HepG2 (cell line): Measurements from ENCODE around the gene GH2. TPM values are rescaled to one million over a fixed set of nuclear protein-coding genes. Genes with fewer than 3 reads are reported as not detected.
A peak's percentile ranks its signal among the peaks of the same experiment; 100 is the strongest.

ENCODE experiments used
- ATAC-seq: fragments of 200-7000 bp; cut with Tn5 transposase; 3 replicates; pipeline ENCODE4 v1.9.1; 2020; ENCODE audit warnings: mild to moderate bottlenecking, moderate library complexity
- BruUV-seq: library from RNA; stranded (reverse); fragments of 400-500 nt; replicated peaks from 2 replicates; lab custom pipeline; 2021; lab: Mats Ljungman, UMichigan
- CTCF ChIA-PET: fragments of 300-600 bp; formaldehyde crosslinking; extraction: SDS; loops from one replicate; lab custom pipeline; 2021; ENCODE audit warnings: low total read pairs, inconsistent platforms, low intra/inter-chr PET ratio; lab: Yijun Ruan, JAX
- POLR2A ChIA-PET: fragments of 350-600 bp; sonication (Branson Sonifier 250); formaldehyde crosslinking; loops from one replicate; lab custom pipeline; 2020; ENCODE audit warnings: antibody characterized with exemption, inconsistent platforms; lab: Yijun Ruan, JAX
- DNase-seq: peaks from one replicate; pipeline ENCODE4 v3.0.0-alpha.2; 2015; ENCODE audit warnings: low spot score
- FAIRE-seq: peaks from 3 replicates; lab custom pipeline; 2011; peaks lifted over from hg19 to GRCh38; lab: Jason Lieb, UNC
- H2AFZ ChIP-seq: one replicate; pipeline ENCODE4 v1.6.1; 2011; ENCODE audit warnings: low read length, inconsistent platforms
- H3K27ac ChIP-seq: fragments of 300-600 bp; 3 replicates; pipeline ENCODE4 v1.8.0; 2011; ENCODE audit warnings: mixed run types, mild to moderate bottlenecking, mixed read lengths, low read length, inconsistent platforms; ENCODE audit not compliant: insufficient read depth; ENCODE audit errors: extremely low read length
- H3K27me3 ChIP-seq, 2 experiments: fragments of 200-600 bp in 1 of 2; 2 replicates in 1 of 2; 3 replicates in 1 of 2; pipeline versions ENCODE4 v1.6.0 to v1.8.0; 2011; ENCODE audit warnings: low read length in 2 of 2, mild to moderate bottlenecking in 2 of 2, moderate library complexity in 2 of 2, inconsistent platforms in 1 of 2; ENCODE audit not compliant: insufficient read depth in 2 of 2, control insufficient read depth in 1 of 2
- H3K36me3 ChIP-seq, 2 experiments: fragments of 200-600 bp in 1 of 2; replicated peaks in 1 of 2; 2 replicates in 1 of 2; 3 replicates in 1 of 2; pipeline versions ENCODE4 v1.5.1 to v1.8.0; 2011; ENCODE audit warnings: low read length in 2 of 2, inconsistent platforms in 1 of 2; ENCODE audit not compliant: insufficient read depth in 2 of 2, control insufficient read depth in 1 of 2
- H3K4me1 ChIP-seq: 2 replicates; pipeline ENCODE4 v1.5.1; 2012; ENCODE audit warnings: low read length, inconsistent platforms; ENCODE audit not compliant: insufficient read depth
- H3K4me2 ChIP-seq: 2 replicates; pipeline ENCODE4 v1.6.0; 2011; ENCODE audit warnings: low read depth, low read length, inconsistent platforms
- H3K4me3 ChIP-seq, 3 experiments: fragments of 200-600 bp in 1 of 3; sonication (generic), shearing (Covaris generic) in 1 of 3; replicated peaks in 1 of 3; 2 replicates each; pipeline ENCODE4 v1.5.1; 2011 to 2016; ENCODE audit warnings: low read length in 3 of 3, inconsistent platforms in 2 of 3, low read depth in 2 of 3, mild to moderate bottlenecking in 2 of 3, control low read depth in 1 of 3, mixed read lengths in 1 of 3; ENCODE audit not compliant: insufficient read depth in 1 of 3
- H3K79me2 ChIP-seq: one replicate; pipeline ENCODE4 v1.6.1; 2011; ENCODE audit warnings: low read length, inconsistent platforms; ENCODE audit not compliant: insufficient read depth
- H3K9ac ChIP-seq: 2 replicates; pipeline ENCODE4 v1.6.0; 2011; ENCODE audit warnings: mild to moderate bottlenecking, low read depth, low read length, inconsistent platforms; ENCODE audit not compliant: insufficient read depth
- H3K9me3 ChIP-seq: 2 replicates; pipeline ENCODE4 v1.5.1; 2012; ENCODE audit warnings: mild to moderate bottlenecking, low read length
- H4K20me1 ChIP-seq: 2 replicates; pipeline ENCODE4 v1.6.0; 2011; ENCODE audit warnings: inconsistent platforms, mild to moderate bottlenecking, low read length, moderate library complexity; ENCODE audit not compliant: insufficient read depth
- CHCHD3 ChIP-seq: sonication (generic); formaldehyde crosslinking; IDR thresholded peaks from 2 replicates; pipeline ENCODE4 v1.8.0; 2022; ENCODE audit warnings: mild to moderate bottlenecking, missing genetic modification reagents, moderate library complexity
- JDP2 ChIP-seq: sonication (generic); formaldehyde crosslinking; IDR thresholded peaks from 2 replicates; pipeline ENCODE4 v1.8.1; 2022; ENCODE audit warnings: missing genetic modification reagents, borderline replicate concordance
- KLF6 ChIP-seq: IDR thresholded peaks from 2 replicates; pipeline ENCODE4 v1.8.0; 2016; ENCODE audit warnings: missing biosample characterization, missing genetic modification reagents
- NFYC ChIP-seq: IDR thresholded peaks from 2 replicates; pipeline ENCODE4 v1.6.1; 2016; ENCODE audit warnings: missing genetic modification reagents, missing compliant biosample characterization
- POLR2A ChIP-seq, 2 experiments: IDR thresholded peaks; 2 replicates each; pipeline ENCODE4 v1.6.1; 2011; ENCODE audit warnings: low read depth in 2 of 2, low read length in 2 of 2, mild to moderate bottlenecking in 1 of 2, moderate library complexity in 1 of 2; ENCODE audit not compliant: insufficient read depth in 1 of 2
- POLR2G ChIP-seq: fragments of 200-400 bp; formaldehyde crosslinking; IDR thresholded peaks from 2 replicates; pipeline ENCODE4 v1.6.1; 2018; ENCODE audit warnings: mild to moderate bottlenecking, low read depth, low read length, moderate library complexity
- SAFB2 ChIP-seq: sonication (generic); formaldehyde crosslinking; IDR thresholded peaks from 2 replicates; pipeline ENCODE4 v1.5.1; 2020; ENCODE audit warnings: missing genetic modification reagents, low read depth, mild to moderate bottlenecking, borderline replicate concordance
- SP140L ChIP-seq: sonication (generic); formaldehyde crosslinking; IDR thresholded peaks from 2 replicates; pipeline ENCODE4 v1.4.0; 2020; ENCODE audit warnings: missing genetic modification reagents, borderline replicate concordance
- SP2 ChIP-seq: sonication (generic); formaldehyde crosslinking; IDR thresholded peaks from 2 replicates; pipeline ENCODE4 v1.5.1; 2020; ENCODE audit warnings: mild to moderate bottlenecking, missing genetic modification reagents
- TFDP2 ChIP-seq: sonication (generic); formaldehyde crosslinking; IDR thresholded peaks from 2 replicates; pipeline ENCODE4 v1.4.0; 2020; ENCODE audit warnings: missing genetic modification reagents
- ZBTB2 ChIP-seq: sonication (generic); formaldehyde crosslinking; IDR thresholded peaks from 2 replicates; pipeline ENCODE4 v1.8.0; 2022; ENCODE audit warnings: low read depth, missing genetic modification reagents
- WGBS: methylation state at CpG from one replicate; pipeline ENCODE4 v1.1.6; 2017; ENCODE audit warnings: low lambda C conversion rate; 5-methylcytosine and 5-hydroxymethylcytosine counted together
- in situ Hi-C: cut with HindIII; loops from 2 replicates; pipeline ENCODE4 v1.10.0; 2017; ENCODE audit warnings: low pct_unique_long_range_greater_than_20kb; ENCODE audit not compliant: extremely low pct_ligation_motif_present
- intact Hi-C: fragments of 100-400 bp; cut with micrococcal nuclease; formaldehyde crosslinking; loops from one replicate; pipeline ENCODE4 v1.10.0; 2022; ENCODE audit not compliant: unreplicated experiment
- polyA plus RNA-seq, 8 experiments: library from polyadenylated mRNA; depleted of rRNA in 3 of 8; stranded (reverse) in 7 of 8; unstranded in 1 of 8; fragments of >200 nt; fragmentation: Illumina TruSeq in 4 of 8; extraction: Trizol in 4 of 8; gene quantifications; 2 replicates each; pipeline versions ENCODE4 v1.2.1 to v1.2.3, GENCODE V29; 2011 to 2016; ENCODE audit warnings: low read depth in 4 of 8, missing spikeins in 1 of 8, mixed read lengths in 1 of 8; ENCODE audit not compliant: insufficient read depth in 1 of 8
- total RNA-seq, 5 experiments: library from RNA; depleted of rRNA; stranded (reverse); fragments of >200 nt; fragmentation: Illumina TruSeq; extraction: Trizol; gene quantifications; 2 replicates each; pipeline ENCODE4 v1.2.3, GENCODE V29; 2016; ENCODE audit warnings: low read depth in 1 of 5

The GH2 gene
- total and polyA plus RNA-seq, 2 of the 13 experiments (the other 11 are each of a cell fraction or from before 2014, with no cell fraction given), result not detected

GRCh38 chr17:63832455-63832854 lies 49.3 kb downstream of the GH2 start (continued):
- 0 out of 2 replicates have a peak, but pooled peaks have one; percentile 34 for TF ChIP-seq POLR2G
- no peak for TF ChIP-seq KLF6
- no peak for TF ChIP-seq TFDP2 (CRISPR knock-in tag)

GRCh38 chr17:63832014-63832413 lies 49.7 kb downstream of the GH2 start:
- WGBS, result 98% methylated on average over 5 of the region's 5 CpGs
- no peak overlapping the region for H3K9ac ChIP-seq
- TF ChIP-seq SAFB2 (CRISPR knock-in tag), result no peak
- TF ChIP-seq SP140L (CRISPR knock-in tag), result no peak
- no peak for TF ChIP-seq NFYC (CRISPR knock-in tag)
- no peak for TF ChIP-seq ZBTB2 (CRISPR knock-in tag)
- TF ChIP-seq CHCHD3 (CRISPR knock-in tag), result 0 out of 2 replicates have a peak, but pooled peaks have one; percentile 37
- no peak for TF ChIP-seq SP2 (CRISPR knock-in tag)
- TF ChIP-seq JDP2 (CRISPR knock-in tag), result no peak
- TF ChIP-seq POLR2A (IDR thresholded peaks at IDR 0.05; ENCODE audit: insufficient read depth in 1 of 2, low read depth in 2 of 2, low read length in 2 of 2), result peak in 1 of 2 experiments; percentile 22; a peak in 2 of 4 replicates
- H3K27ac ChIP-seq, result no peak overlapping the region
- DNase-seq (no peak), ATAC-seq (no peak), FAIRE-seq (no peak)
- in situ Hi-C loops (no loop called here), intact Hi-C loops (no loop called here)
- peaks cover 19% of the 10 kb centered on the region for H3K4me1 ChIP-seq
- no peak overlapping the region for H2AFZ ChIP-seq
- no peaks in the 10 kb centered on the region; a peak in 1 of 5 replicates for H3K27me3 ChIP-seq
- peaks cover 58 to 79% of the 10 kb centered on the region in 2 experiments for H3K36me3 ChIP-seq
- BruUV-seq, result no TSS peak
- H3K4me3 ChIP-seq, result no peak overlapping the region
- no peak overlapping the region for H3K4me2 ChIP-seq
- 0 out of 2 replicates have a peak, but pooled peaks cover 2% of the 10 kb centered on the region for H4K20me1 ChIP-seq
- H3K79me2 ChIP-seq, result peaks cover 26% of the 10 kb centered on the region
- POLR2A ChIA-PET, result interaction anchor here (2.9 to 5.2 kb wide), 2 partner anchors 9 to 59 kb away, joined by 13 to 30 read pairs; partner anchors contain the start of genes CCDC47 and DDX42
- no peaks in the 10 kb centered on the region for H3K9me3 ChIP-seq
- CTCF ChIA-PET, result no interaction called here
